Tibial artery (tissue), 4 donors: Measurements from ENCODE around the gene BRINP2.

Experiments
- DNase-seq, 2 donors: peaks; one replicate each; pipeline ENCODE4 v3.0.0-alpha.2; 2019
- H3K27ac ChIP-seq, 2 donors: fragments of 200-600 bp; sonication (generic) in 1 of 2; 1 replicate in 1 of 2; 2 replicates in 1 of 2; pipeline ENCODE4 v1.5.1; 2018 to 2019; ENCODE audit warnings: mild to moderate bottlenecking in 1 of 2
- H3K27me3 ChIP-seq, 2 donors: fragments of 200-600 bp; sonication (generic) in 1 of 2; one replicate each; pipeline versions ENCODE4 v1.5.1 to v1.6.0; 2016 to 2019
- H3K36me3 ChIP-seq, 3 donors: fragments of 200-600 bp; sonication (generic) in 2 of 3; one replicate each; pipeline ENCODE4 v1.5.1; 2016 to 2019; ENCODE audit warnings: mild to moderate bottlenecking in 2 of 3
- H3K4me1 ChIP-seq, 4 donors: fragments of 200-600 bp; sonication (generic) in 2 of 4; 1 replicate in 3 of 4; 2 replicates in 1 of 4; pipeline ENCODE4 v1.5.1; 2016 to 2019
- H3K4me3 ChIP-seq, 2 donors: fragments of 200-600 bp; sonication (generic) in 1 of 2; 1 replicate in 1 of 2; 2 replicates in 1 of 2; pipeline ENCODE4 v1.5.1; 2018 to 2019; ENCODE audit warnings: mild to moderate bottlenecking in 2 of 2
- H3K9me3 ChIP-seq, 3 donors: fragments of 200-600 bp; sonication (generic) in 1 of 3; one replicate each; pipeline ENCODE4 v1.5.1; 2016 to 2019
- intact Hi-C: fragments of 100-400 bp; cut with DNase I; formaldehyde crosslinking; loops from one replicate; pipeline ENCODE4 v1.15.0; 2023; ENCODE audit warnings: low total_unique reads
- TF ChIP-seq, protein P1 (sequence below), 2 experiments: fragments of 200-600 bp in 1 of 2; fragments of 450-650 bp in 1 of 2; IDR thresholded peaks; one replicate each; pipeline ENCODE4 v1.5.1; 2017 to 2019; ENCODE audit warnings: antibody characterized with exemption in 2 of 2, mild to moderate bottlenecking in 1 of 2, moderate library complexity in 1 of 2

The BRINP2 gene

GRCh38 chr1:177289532-177289931, 118.8 kb downstream of the BRINP2 start:
- H3K27ac ChIP-seq: no peak overlapping the region
- intact Hi-C loops: no loop called here
- DNase-seq: no peak

DNA sequence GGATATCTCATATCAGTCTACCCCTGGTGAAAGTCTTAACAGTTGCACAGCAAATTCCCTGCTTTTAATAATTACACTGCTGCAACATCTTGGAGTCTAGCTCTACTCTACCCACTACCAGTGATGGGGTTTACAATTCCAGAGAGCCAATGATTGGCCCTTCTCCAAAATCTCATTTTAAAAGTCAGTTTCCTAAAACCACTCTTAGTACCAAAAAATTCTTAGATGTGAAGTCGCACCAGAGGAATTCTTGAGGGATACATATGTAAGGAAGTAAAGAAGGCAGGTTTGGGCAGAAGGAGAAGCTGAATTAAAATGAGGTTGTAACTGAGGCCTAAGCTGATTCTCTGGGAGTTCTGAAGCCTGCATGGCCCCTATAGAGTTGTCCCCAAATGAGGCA, 129.7 kb downstream of the BRINP2 start:
- Histone ChIP-seq H3K27me3 (no peaks in the 10 kb centered on the region), H3K36me3 (no peaks in the 10 kb centered on the region), H3K27ac (no peak overlapping the region), H3K9me3 (no peaks in the 10 kb centered on the region), H3K4me3 (no peak overlapping the region), H3K4me1 (peaks cover 0 to 14% (median 12%) of the 10 kb centered on the region in 4 donors)
- no peak for DNase-seq
- intact Hi-C loops: no loop called here
- TF ChIP-seq, protein P1, sequence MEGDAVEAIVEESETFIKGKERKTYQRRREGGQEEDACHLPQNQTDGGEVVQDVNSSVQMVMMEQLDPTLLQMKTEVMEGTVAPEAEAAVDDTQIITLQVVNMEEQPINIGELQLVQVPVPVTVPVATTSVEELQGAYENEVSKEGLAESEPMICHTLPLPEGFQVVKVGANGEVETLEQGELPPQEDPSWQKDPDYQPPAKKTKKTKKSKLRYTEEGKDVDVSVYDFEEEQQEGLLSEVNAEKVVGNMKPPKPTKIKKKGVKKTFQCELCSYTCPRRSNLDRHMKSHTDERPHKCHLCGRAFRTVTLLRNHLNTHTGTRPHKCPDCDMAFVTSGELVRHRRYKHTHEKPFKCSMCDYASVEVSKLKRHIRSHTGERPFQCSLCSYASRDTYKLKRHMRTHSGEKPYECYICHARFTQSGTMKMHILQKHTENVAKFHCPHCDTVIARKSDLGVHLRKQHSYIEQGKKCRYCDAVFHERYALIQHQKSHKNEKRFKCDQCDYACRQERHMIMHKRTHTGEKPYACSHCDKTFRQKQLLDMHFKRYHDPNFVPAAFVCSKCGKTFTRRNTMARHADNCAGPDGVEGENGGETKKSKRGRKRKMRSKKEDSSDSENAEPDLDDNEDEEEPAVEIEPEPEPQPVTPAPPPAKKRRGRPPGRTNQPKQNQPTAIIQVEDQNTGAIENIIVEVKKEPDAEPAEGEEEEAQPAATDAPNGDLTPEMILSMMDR (IDR thresholded peaks at IDR 0.05): no peak

More at GRCh38 chr1:177289532-177289931, 118.8 kb downstream of the BRINP2 start:
- Histone ChIP-seq H3K27me3 (no peaks in the 10 kb centered on the region), H3K4me1 (no peaks in the 10 kb centered on the region), H3K36me3 (no peaks in the 10 kb centered on the region), H3K9me3 (no peaks in the 10 kb centered on the region), H3K4me3 (no peak overlapping the region)
- TF ChIP-seq, protein P1 (IDR thresholded peaks at IDR 0.05): no peak

DNA sequence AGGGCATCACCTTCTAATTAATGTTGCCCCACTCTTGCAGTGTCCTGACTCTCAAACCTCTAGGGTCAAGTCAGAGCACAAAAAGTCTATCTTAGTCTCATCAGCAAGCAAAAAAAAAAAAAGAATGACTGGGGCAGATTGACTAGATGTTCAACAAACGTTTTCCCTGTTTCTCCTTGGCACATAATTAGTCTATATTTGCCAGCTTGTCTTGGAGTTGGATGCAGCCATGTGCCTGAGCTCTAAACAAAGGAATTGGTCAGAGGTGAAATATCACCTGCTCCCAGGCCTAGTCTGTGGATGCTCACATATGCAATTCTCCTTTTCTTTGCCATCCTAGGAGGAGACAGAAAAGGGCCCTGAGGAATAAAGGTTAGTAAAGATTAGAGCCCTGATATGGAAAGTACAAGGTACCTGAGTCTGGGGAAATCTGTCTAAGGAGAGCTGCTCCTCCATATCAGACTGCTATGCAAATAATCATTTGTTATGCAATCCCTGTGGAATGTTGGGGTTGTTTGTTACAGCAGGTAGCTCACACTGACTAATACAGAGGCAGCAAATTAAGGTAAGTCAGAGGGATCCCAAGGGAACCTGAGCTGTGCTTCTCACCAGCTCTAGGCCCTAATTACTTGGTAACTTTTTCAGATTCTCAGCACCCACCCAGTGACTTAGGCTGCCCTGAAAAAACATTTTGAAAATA, 130.8 kb downstream of the BRINP2 start:
- Histone ChIP-seq H3K27ac (no peak overlapping the region), H3K27me3 (no peaks in the 10 kb centered on the region), H3K9me3 (no peaks in the 10 kb centered on the region), H3K4me1 (peaks cover 0 to 14% (median 12%) of the 10 kb centered on the region in 4 donors), H3K4me3 (no peak overlapping the region), H3K36me3 (no peaks in the 10 kb centered on the region)
- TF ChIP-seq, protein P1 (IDR thresholded peaks at IDR 0.05): no peak
- DNase-seq: no peak
- intact Hi-C loops: no loop called here

DNA sequence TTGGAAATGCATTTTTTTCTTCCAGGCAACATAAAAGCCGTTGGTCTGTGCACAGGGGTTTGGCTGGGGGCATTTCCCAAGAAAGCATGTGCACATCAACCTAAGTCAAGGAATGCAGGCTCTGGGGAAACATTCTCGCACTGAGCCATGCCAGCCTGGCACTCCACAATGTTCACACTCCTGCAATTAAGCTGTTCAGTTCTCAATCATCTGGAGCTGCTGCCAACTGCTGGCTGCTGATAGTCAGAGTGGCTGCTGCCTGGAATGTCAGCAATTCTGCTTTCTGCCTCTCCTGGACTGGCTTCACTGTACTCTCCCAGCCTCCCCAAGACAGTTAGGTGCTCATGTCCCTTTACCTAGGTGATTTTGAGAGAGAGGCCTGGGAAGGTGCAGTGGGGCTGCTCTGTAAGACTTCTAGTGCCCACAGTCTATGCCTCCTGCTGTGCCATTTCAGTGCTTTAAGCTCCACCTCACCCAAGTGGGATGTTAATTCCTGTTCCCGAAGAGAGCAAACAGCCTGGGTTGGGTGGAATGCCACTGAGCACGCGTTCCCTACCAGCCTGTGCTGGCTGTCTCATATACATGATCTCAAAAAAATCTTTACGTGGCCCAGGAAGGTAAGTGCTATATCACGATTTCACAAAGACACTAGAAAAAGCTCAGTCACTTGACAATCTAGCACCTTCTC, 131.7 kb downstream of the BRINP2 start:
- H3K4me3 ChIP-seq: no peak overlapping the region
- no peaks in the 10 kb centered on the region for H3K36me3 ChIP-seq
- intact Hi-C loops: no loop called here
- DNase-seq: no peak
- H3K4me1 ChIP-seq: peaks cover 0 to 14% (median 12%) of the 10 kb centered on the region in 4 donors
- H3K27me3 ChIP-seq: no peaks in the 10 kb centered on the region
- no peak overlapping the region for H3K27ac ChIP-seq
- TF ChIP-seq, protein P1 (IDR thresholded peaks at IDR 0.05): no peak
- H3K9me3 ChIP-seq: no peaks in the 10 kb centered on the region

- TF ChIP-seq, protein P1 (IDR thresholded peaks at IDR 0.05): no peak
- no peak overlapping the region for H3K27ac ChIP-seq
- H3K4me1 ChIP-seq: peaks cover 0 to 14% (median 12%) of the 10 kb centered on the region in 4 donors
- intact Hi-C loops: no loop called here
- no peaks in the 10 kb centered on the region for H3K9me3 ChIP-seq
- H3K36me3 ChIP-seq: no peaks in the 10 kb centered on the region
- no peaks in the 10 kb centered on the region for H3K27me3 ChIP-seq
- DNase-seq: no peak
- H3K4me3 ChIP-seq: no peak overlapping the region
Measured at GRCh38 chr1:177305040-177306018, 134.6 kb downstream of the BRINP2 start.
